Skin of body (tissue), 2 donors: ENCODE results near the gene GSTM5. TPM values are rescaled to one million over a fixed set of nuclear protein-coding genes. Genes with fewer than 3 reads are reported as not detected.
"Not testable (repeated sequence)": the region's sequence is repeated elsewhere in the genome, so short reads cannot be mapped to it uniquely, and the experiment has no call there.

Experiments
- DNase-seq: peaks from one replicate; lab custom pipeline; 2025; lab: John Stamatoyannopoulos, UW
- total RNA-seq: library from RNA; depleted of rRNA; stranded (reverse); fragments of >200 nt; gene quantifications from one replicate; pipeline ENCODE4 v1.2.3, GENCODE V29; 2014

Gene GSTM5
- 12.3 TPM for total RNA-seq

DNA sequence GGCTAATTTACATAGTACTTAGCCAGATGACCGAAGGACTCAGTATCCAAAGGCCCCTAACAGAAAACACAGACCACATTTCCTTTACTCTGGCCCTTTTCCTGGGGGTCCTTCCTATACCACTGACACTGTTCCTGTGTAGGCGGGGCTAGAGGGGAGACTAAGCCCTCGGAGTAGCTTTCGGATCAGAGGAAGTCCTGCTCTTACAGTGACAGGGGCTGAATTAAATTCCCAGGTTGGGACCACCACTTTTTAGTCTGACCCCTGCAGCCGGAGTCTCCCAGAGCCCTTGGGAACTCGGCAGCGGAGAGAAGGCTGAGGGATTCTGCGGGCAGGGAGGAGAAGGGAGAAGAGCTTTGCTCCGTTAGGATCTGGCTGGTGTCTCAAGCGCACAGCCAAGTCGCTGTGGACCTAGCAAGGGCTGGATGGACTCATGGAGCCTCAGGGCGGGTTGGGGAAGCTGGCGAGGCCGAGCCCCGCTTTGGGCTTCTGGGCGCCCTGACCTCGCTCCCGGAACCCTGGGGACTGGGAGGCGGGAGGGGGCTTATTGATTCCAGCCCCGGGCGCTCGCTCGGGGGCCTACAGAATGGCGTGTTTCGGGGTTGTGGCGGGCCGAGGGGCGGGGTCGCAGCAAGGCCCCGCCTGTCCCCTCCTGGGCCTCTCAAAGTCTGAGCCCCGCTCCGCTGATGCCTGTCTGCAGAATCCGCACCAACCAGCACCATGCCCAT is at the start of gene GSTM5:
Gene GSTM5 (plus strand): TSS at position 659 of the 728 bp plus-strand sequence. CDS start 62 bp downstream, at position 721.
- DNase-seq, result peak; percentile 25

DNA sequence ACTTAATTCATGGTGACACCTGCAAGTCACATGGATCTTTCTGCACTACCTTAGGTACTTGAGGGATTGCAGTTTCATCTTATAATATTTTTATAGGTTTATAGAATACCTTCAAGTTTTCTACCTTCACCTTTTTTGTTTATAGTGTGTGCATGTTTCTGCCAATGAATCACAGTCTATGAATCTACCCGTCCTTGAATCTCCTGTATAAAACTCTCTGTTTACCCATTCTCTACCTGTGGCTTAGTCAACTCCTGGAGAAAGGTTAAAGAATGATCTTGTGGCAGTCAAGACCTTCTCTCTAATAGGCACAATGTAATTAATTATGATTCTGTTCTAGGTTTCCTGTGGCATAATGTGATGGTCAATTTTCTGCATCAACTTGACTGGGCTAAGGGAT is 47.4 kb upstream of the GSTM5 start:
- no peak for DNase-seq

- DNase-seq, result peak; percentile 82
Measured at GRCh38 chr1:109667452-109668122, 44.5 kb upstream of the GSTM5 start, which contains the start of gene GSTM2. GSTM2 (plus strand) TSS chr1:109668057; CDS start chr1:109668116, 59 bp downstream.

DNA sequence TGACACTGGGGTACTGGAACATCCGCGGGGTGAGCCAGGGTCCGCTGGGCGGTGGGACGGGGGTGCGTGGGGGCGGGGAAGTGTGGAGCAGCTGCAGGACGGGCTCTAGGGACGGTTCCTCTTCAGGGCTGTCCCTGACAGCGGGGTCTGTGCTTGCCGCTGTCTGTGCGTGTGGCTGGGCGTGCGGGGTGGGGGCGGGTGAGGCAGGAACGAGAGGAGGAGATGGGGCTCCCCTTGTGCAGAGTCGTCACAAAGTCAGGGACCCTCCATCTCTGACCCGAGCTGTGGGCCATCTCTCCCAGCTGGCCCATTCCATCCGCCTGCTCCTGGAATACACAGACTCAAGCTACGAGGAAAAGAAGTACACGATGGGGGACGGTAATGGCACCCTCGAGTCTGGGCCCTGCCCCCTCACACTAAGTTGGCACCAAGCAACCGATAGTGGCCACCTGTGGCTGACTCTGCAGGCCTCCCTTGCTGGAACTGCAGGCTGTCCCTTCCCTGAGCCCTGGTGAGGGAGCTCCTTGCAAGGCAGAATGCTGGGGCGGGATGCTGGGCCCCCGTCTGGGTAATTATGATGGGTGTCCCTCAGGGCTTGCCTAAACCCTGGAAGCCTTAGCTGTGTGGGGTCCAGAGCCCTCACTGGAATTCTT is 43.8 kb upstream of the GSTM5 start:
- no peak for DNase-seq

GRCh38 chr1:109669246-109669948 is 42.7 kb upstream of the GSTM5 start:
- DNase-seq, result no peak

- DNase-seq, result not testable (repeated sequence)
Measured at GRCh38 chr1:109669949-109670302, 42.1 kb upstream of the GSTM5 start.

DNA sequence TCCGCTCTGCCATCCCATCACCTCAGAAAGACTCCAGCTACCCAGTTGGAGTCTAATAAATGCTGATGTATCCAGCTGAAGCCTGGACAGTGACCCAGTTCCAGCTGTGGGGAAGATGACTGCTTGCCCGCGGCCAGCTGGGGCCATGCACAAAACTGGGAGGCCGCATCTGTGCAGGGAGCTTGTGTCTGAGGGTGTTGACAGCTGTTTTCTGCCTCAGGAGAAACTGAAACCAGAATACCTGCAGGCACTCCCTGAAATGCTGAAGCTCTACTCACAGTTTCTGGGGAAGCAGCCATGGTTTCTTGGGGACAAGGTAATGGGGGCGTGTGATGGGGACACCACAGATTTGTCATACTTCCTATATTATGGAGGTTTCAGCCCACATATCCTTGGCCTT is 41.0 kb upstream of the GSTM5 start:
- DNase-seq, result no peak

DNA sequence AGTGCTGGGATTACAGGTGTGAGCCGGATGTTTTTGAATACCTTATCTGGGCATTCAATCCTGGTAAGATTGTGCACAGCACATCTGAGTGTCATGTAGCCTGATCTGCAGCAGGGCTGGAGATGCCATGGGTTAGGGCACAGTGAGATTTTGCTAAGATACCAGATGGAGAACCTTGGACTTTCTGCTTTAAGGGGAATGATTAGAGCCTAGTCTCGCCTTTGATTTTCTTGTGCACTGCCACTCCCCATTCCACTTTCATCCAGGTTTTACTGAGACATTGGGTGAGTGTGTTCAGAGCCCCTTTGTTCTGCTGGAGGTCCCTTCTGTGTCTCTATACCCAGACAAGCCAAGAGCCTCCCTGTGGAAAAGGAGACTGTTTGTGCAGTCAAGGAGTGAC is 38.2 kb upstream of the GSTM5 start:
- DNase-seq, result not testable (repeated sequence)

DNA sequence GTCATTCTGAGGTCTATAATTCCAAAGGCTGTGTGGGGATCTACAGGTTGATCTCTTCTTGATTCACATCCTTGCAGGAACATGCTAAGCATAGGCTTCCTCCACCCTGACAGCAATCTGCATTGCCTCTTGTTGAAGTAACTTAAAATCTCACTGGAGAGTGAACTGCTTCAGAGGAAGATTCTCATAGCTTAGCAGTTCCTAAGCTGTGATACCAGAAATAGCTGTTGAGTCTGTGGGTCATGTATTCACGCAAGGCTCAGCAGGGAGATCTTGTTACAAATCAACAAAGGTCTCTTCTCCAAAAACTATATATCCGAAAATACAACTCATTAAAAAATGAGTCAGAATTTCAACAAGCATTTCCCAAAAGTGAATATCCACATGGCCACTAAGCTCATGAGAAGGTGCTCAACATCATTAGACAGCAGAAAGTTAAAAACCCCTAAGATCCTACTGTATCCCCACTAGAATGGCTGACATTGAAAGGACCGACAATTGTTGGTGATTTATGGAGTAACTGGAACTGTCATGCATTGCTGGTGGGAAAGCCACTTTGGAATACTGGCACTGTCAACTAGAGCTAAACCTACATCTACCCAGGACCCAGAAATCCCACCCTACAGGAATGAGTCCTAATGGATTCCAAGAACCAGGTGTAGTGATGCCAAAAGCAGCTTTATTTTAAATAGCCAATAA is 35.2 kb upstream of the GSTM5 start:
- DNase-seq, result not testable (repeated sequence)

- no peak for DNase-seq
Measured at GRCh38 chr1:109677459-109677858, 34.6 kb upstream of the GSTM5 start.

DNA sequence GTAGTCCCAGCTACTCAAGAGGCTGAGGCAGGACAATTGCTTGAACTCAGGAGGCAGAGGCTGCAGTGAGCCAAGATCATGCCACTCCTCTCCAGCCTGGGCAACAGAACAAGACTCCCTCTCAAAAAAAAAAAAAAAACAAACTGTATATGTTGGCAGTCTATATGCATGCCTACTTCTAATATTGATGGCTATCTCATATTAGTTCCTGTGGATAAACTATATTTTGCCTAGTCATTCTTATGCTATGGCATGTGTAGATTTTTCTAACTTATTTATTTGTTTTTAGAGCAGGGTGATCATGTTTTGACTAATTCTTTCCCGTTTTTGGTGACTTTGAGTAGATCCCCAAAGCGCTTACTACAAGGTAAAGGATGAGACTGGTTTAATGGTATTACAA is 33.4 kb upstream of the GSTM5 start:
- DNase-seq, result not testable (repeated sequence)

DNA sequence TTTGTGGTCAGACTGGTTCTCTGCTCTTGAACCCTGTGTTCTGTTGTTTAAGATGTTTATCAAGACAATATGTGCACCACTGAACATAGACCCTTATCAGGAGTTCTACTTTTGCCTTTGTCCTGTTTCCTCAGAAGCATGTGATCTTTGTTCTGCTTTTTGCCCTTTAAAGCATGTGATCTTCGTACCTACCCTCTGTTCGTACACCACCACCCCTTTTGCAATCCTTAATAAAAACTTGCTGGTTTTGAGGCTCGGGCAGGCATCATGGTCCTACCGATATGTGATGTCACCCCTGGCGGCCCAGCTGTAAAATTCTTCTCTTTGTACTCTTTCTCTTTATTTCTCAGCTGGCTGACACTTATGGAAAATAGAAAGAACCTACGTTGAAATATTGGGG is 27.3 kb upstream of the GSTM5 start:
- not testable (repeated sequence) for DNase-seq

DNA sequence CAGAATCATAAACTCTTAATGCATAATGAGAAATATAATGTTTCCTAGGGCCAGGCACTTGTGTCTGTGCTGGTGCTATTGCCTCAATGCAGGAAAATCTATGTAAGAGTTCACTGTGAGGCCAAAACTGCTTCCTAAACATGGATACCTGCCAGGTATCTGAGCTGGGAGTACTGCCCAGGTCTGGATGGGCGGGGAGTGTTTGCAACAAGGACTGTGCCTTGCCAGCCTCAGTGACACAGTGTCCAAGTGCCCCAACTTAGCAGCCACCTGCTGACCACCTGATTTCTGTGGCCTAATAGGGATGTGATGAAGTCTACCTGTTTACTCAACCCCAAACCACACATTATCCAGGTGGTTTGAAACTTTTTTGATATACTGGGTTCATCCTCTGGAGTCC is 26.7 kb upstream of the GSTM5 start:
- not testable (repeated sequence) for DNase-seq

GRCh38 chr1:109685890-109686289 is 26.2 kb upstream of the GSTM5 start:
- not testable (repeated sequence) for DNase-seq

GRCh38 chr1:109687109-109687508 is 24.9 kb upstream of the GSTM5 start:
- DNase-seq, result not testable (repeated sequence)

- DNase-seq, result no peak
Measured at GRCh38 chr1:109687641-109688499, 24.2 kb upstream of the GSTM5 start, which contains the start of gene GSTM1. GSTM1 (plus strand) TSS chr1:109687817; CDS start chr1:109687874, 57 bp downstream.

DNA sequence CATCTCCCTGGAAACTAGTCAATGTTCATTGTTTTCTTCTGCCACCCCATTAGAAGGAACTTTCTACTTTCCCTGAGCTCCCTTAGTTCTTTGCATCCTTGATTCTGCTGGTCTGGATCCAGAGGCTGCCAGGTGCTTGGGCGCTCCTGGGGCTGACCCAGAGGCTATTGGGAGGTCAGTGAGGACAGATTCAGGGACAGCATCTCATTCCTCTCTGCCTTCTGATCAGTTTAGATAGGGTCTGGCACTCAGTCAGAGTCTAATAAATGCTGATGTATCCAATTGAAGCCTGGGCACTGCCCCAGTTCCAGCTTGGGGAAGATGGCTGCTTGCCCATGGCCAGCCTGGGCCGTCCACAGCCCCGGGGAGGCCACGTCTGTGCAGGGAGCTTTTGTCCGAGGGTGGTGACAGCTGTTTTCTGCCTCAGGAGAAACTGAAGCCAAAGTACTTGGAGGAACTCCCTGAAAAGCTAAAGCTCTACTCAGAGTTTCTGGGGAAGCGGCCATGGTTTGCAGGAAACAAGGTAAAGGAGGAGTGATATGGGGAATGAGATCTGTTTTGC is 22.1 kb upstream of the GSTM5 start:
- no peak for DNase-seq

DNA sequence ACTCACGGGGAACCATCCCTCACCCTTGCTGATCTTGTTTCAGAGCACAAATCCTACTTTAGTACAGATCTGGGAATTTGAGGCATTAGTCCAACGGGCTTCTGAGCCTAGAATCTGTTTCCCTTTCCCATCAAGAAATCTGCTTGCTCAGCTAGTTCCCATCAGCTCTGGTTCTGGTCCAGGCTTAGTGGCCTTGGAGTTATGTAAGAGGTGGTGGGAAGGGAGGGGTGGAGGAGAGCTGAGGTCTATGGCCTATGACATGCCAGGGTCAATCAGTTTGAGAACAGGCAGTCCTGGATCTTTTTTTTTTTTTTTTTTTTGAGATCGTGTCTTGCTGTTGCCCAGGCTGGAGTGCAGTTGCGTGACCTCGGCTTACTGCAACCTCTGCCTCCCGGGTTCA is 20.3 kb upstream of the GSTM5 start:
- DNase-seq, result no peak

GRCh38 chr1:109694400-109694799 is 17.7 kb upstream of the GSTM5 start:
- not testable (repeated sequence) for DNase-seq

DNA sequence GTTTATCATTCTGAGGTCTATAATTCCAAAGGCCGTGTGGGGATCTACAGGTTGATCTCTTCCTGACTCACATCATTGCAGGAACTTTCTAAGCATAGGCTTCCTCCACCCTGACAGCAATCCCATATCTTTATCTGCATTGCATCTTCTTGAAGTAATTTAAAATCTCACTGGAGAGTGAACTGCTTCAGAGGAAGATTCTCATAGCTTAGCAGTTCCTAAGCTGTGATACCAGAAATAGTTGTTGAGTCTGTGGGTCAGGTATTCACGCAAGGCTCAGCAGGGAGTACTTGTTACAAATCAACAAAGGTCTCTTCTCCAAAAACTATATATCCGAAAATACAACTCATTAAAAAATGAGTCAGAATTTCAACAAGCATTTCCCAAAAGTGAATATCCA is 16.9 kb upstream of the GSTM5 start:
- not testable (repeated sequence) for DNase-seq
